ENCODE results near the gene IKZF1. TPM values are rescaled to one million over a fixed set of nuclear protein-coding genes. Genes with fewer than 3 reads are reported as not detected.
A peak's percentile ranks its signal among the peaks of the same experiment; 100 is the strongest.

IKZF1 gene
- total and polyA plus RNA-seq, 4 donors, result 4.0 to 37.8 (median 18.5) TPM

- Histone ChIP-seq H3K9me3 (ENCODE audit: control insufficient read depth in 4 of 4, insufficient read depth in 3 of 4, low read length in 3 of 4) (peaks cover 0 to 2% (median 0%) of the 10 kb centered on the region in 4 donors), H3K27me3 (ENCODE audit: control insufficient read depth in 3 of 3, insufficient read depth in 3 of 3, low read length in 2 of 3) (peaks cover 7 to 55% (median 38%) of the 10 kb centered on the region in 3 donors), H3K27ac (ENCODE audit: low read depth in 1 of 2, low read length in 1 of 2) (no peak overlapping the region), H3K9ac (ENCODE audit: insufficient read depth in 1 of 2, low read length in 2 of 2) (no peak overlapping the region), H3K4me1 (ENCODE audit: control insufficient read depth in 5 of 5, insufficient read depth in 5 of 5, low read length in 5 of 5) (peaks cover 0 to 6% (median 0%) of the 10 kb centered on the region in 5 donors), H3K36me3 (ENCODE audit: control insufficient read depth in 4 of 4, insufficient read depth in 4 of 4, low read length in 4 of 4) (no peaks in the 10 kb centered on the region), H3K4me3 (no peak overlapping the region)
- ATAC-seq (ENCODE audit: insufficient read depth, low FRiP score), result no peak
- DNase-seq, result no peak
- TF ChIP-seq CTCF (IDR thresholded peaks at IDR 0.05; ENCODE audit: control extremely low read depth, extremely low read depth), result no peak
- 49 to 55% methylated on average over 4 of the region's 4 CpGs for WGBS, 2 donors
Measured at GRCh38 chr7:50300336-50300735, 4.2 kb upstream of the IKZF1 start.

DNA sequence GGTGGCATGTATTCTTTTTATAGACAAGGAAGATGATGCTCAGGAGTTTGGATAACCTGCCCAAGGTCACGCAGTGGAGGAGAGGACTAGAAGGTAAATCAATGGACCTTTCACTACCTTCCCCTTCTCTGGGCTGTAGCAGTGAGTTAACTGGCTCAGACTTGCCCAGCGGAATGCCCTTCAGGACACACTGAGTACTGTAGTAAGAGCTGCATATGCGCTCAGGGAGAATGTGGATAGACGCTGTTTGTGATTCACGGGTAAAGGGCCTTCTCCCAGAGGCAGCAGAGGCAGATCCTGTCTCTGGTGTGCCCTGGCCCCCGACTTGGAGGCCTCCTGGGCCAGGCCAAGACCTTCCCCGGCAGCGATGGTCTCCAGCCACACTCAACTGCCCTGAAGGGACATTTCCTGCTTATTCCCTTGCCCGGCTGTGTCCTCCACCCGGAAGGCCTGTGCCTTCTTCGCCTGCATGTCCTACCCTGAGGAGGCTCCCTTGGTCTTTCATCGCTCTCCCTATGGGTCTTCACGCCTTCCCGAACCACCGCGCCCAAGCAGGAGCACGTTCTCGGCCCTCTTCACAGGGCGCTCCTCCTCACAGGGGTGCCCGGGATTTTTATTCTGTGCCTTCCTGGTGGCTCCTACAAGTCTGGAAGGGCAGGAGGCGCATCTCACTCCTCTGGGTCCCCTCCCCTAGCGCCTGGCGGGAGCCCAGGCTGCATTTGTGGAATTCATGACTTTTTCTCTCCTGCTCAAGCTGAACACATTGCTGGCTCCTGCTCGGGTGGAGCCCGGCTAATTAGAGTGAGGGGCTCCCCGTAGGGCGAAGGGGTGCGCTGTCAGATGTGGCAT is 1.8 kb upstream of the IKZF1 start:
- Histone ChIP-seq H3K4me3 (no peak overlapping the region), H3K27ac (ENCODE audit: low read depth in 1 of 2, low read length in 1 of 2) (no peak overlapping the region), H3K36me3 (ENCODE audit: control insufficient read depth in 4 of 4, insufficient read depth in 4 of 4, low read length in 4 of 4) (no peaks in the 10 kb centered on the region), H3K9me3 (ENCODE audit: control insufficient read depth in 4 of 4, insufficient read depth in 3 of 4, low read length in 3 of 4) (peaks cover 0 to 2% (median 0%) of the 10 kb centered on the region in 4 donors), H3K4me1 (ENCODE audit: control insufficient read depth in 5 of 5, insufficient read depth in 5 of 5, low read length in 5 of 5) (peaks cover 0 to 6% (median 0%) of the 10 kb centered on the region in 5 donors), H3K9ac (ENCODE audit: insufficient read depth in 1 of 2, low read length in 2 of 2) (no peak overlapping the region), H3K27me3 (ENCODE audit: control insufficient read depth in 3 of 3, insufficient read depth in 3 of 3, low read length in 2 of 3) (peaks cover 11 to 74% (median 56%) of the 10 kb centered on the region in 3 donors)
- ATAC-seq (ENCODE audit: insufficient read depth, low FRiP score) (no peak), DNase-seq (no peak)
- WGBS, 2 donors, result 89 to 93% methylated on average over 28 of the region's 28 CpGs
- TF ChIP-seq CTCF (IDR thresholded peaks at IDR 0.05; ENCODE audit: control extremely low read depth, extremely low read depth), result no peak

DNA sequence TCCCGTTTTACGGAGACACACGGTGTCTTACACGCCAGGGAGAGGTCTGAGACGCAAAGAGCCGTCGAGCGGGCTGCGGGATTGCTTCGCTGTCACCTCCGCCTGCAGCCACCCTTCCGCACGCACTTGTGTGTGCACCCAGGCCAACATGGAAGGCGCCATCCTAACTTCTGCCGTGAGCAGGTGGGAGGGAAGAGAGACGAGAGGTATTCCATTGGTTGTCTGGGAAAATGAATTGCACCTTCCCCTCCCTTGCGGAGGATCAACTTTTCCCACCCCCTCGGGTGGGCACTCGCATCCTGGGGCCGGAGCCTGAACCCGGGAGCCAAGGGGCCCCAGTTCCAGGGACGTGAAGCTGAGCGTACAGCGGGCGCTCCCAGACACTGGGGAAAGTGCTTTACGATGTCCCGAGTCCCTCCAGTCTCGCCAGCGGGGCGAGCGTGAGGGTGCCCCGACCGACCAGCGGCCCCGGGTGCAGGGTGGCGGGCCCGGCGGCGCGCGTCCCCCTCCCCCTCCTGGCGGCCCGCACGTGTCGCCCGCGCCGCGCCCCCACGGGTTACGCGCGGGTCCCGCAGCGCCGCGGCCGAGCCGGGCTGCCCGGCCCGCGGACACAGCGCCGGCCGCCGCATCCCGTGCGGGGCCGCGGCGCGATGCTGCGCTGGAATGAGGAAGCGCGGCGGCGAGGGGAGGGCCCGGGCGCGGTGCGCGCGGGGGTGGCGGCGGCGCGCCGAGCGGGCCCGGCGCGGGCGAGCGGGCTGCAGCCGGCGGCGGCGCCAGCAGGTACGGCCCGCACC is 984 bp upstream of the IKZF1 start:
- H3K4me3 ChIP-seq, result no peak overlapping the region
- no peak overlapping the region for H3K9ac ChIP-seq (ENCODE audit: insufficient read depth in 1 of 2, low read length in 2 of 2)
- H3K27me3 ChIP-seq (ENCODE audit: control insufficient read depth in 3 of 3, insufficient read depth in 3 of 3, low read length in 2 of 3), result peaks cover 11 to 82% (median 57%) of the 10 kb centered on the region in 3 donors
- H3K27ac ChIP-seq (ENCODE audit: low read depth in 1 of 2, low read length in 1 of 2), result peak overlapping the region in 1 of 2 donors; percentile 85
- H3K9me3 ChIP-seq (ENCODE audit: control insufficient read depth in 4 of 4, insufficient read depth in 3 of 4, low read length in 3 of 4), result peaks cover 0 to 2% (median 0%) of the 10 kb centered on the region in 4 donors
- ATAC-seq (ENCODE audit: insufficient read depth, low FRiP score) (peak; percentile 37), DNase-seq (no peak)
- no peaks in the 10 kb centered on the region for H3K36me3 ChIP-seq (ENCODE audit: control insufficient read depth in 4 of 4, insufficient read depth in 4 of 4, low read length in 4 of 4)
- no peak for TF ChIP-seq CTCF (IDR thresholded peaks at IDR 0.05; ENCODE audit: control extremely low read depth, extremely low read depth)
- WGBS, 2 donors, result 11 to 31% methylated on average over 44 to 100 of the region's 100 CpGs
- peaks cover 0 to 6% (median 0%) of the 10 kb centered on the region in 5 donors for H3K4me1 ChIP-seq (ENCODE audit: control insufficient read depth in 5 of 5, insufficient read depth in 5 of 5, low read length in 5 of 5)

All from lung (tissue), 12 donors.